GM18520 (cell line): ENCODE data around the gene F10.
"Not testable (repeated sequence)": the region's sequence is repeated elsewhere in the genome, so short reads cannot be mapped to it uniquely, and the experiment has no call there.

Experiments
- ATAC-seq: cut with Tn5 transposase; IDR thresholded peaks from one replicate; pipeline ENCODE4 v1.9.1; 2021; ENCODE audit not compliant: unreplicated experiment

Gene F10

DNA sequence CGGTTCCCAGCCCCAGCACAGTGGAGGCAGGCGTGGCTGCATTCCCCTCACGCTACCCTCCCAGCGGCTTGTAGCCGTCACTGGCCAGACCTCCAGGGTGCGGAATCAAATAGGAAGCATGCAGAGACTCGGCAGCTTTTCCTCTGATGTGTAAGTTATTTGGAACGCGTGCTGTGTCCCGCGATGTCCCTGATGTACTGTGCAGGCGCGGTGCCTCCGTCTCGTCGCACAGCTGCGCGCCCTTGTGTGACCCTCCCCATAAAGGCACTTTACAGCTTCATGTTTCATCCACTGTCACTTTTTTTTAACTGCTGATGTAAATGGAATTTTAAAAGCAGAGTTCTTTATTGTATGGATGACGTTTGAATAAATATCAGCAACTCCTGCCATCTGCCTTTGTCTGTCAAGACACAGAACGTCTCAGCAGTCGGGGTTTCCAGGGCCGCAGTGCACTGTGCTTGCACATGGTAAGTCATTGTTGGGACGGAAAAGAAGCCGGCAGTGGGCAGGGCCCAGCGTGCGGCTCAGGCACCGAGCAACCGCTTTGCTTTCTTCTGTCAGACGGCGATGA, 24.4 kb upstream of the F10 start:
- ATAC-seq = no peak

DNA sequence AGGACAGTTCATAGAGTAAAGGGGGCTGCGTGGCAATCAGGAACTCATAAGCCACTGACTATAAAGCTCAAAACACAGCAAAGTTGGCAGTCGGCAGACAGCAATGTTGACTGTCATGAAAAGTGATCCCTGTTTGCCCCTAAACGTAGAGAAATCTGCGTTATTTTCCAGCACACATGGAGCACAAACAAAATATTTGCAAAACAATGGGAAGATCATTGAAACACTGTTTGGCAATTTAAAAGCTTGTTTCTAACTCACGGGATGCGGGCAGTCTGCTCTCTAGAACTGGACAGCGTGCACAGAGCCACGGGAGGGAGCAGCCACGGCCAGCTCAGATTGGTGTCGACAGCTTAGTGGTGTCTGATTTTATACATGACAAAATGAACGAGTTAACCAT, 23.5 kb upstream of the F10 start:
- ATAC-seq = no peak

GRCh38 chr13:113102302-113102701, 20.3 kb upstream of the F10 start:
- ATAC-seq = not testable (repeated sequence)

DNA sequence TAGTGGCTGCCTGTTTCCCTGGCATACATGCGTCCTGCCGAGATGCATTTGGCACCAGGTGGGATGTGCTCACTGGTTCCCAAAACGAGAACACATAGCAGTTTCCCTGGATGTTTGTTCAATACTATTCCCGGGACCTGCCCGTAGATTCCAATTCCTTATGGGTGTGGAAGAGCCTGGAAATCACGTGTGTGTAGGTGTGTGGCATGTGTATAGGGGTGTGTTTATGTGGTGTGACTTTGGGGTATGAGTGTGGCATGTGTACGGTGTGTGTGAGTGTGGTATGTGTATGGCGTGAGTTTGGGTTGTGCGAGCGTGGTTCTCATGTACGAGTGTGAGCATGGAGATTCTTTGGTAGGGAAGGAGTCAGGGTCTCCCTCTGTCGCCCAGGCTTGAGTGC, 19.9 kb upstream of the F10 start:
- no peak for ATAC-seq

GRCh38 chr13:113103646-113104045, 19.0 kb upstream of the F10 start:
- no peak for ATAC-seq

GRCh38 chr13:113105032-113105920, 17.3 kb upstream of the F10 start, which contains the start of gene F7:
TSS of gene F7 (plus strand) at chr13:113105791. CDS start at chr13:113105842, 51 bp downstream.
- ATAC-seq = no peak

DNA sequence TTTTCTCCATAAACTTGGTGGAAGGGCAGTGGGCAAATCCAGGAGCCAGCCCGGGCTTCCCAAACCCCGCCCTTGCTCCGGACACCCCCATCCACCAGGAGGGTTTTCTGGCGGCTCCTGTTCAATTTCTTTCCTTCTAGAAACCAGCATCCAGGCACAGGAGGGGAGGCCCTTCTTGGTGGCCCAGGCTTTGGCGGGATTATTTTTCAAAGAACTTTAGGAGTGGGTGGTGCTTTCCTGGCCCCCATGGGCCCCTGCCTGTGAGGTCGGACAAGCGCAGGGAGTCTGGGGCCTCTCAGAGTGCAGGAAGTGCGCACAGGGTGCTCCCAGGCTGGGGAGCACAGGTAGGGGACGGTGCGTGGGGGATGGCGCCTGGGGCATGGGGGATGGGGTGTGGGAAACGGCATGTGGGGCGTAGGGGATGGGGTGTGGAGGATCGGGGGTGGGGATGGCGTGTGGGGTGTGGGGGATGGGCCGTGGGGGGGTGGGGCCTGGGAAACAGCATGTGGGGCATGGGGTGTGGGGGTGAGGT, 16.6 kb upstream of the F10 start:
- ATAC-seq = no peak

GRCh38 chr13:113106711-113107351, 15.8 kb upstream of the F10 start:
- ATAC-seq = no peak

- ATAC-seq = not testable (repeated sequence)
Measured at GRCh38 chr13:113108521-113108920, 14.1 kb upstream of the F10 start.

DNA sequence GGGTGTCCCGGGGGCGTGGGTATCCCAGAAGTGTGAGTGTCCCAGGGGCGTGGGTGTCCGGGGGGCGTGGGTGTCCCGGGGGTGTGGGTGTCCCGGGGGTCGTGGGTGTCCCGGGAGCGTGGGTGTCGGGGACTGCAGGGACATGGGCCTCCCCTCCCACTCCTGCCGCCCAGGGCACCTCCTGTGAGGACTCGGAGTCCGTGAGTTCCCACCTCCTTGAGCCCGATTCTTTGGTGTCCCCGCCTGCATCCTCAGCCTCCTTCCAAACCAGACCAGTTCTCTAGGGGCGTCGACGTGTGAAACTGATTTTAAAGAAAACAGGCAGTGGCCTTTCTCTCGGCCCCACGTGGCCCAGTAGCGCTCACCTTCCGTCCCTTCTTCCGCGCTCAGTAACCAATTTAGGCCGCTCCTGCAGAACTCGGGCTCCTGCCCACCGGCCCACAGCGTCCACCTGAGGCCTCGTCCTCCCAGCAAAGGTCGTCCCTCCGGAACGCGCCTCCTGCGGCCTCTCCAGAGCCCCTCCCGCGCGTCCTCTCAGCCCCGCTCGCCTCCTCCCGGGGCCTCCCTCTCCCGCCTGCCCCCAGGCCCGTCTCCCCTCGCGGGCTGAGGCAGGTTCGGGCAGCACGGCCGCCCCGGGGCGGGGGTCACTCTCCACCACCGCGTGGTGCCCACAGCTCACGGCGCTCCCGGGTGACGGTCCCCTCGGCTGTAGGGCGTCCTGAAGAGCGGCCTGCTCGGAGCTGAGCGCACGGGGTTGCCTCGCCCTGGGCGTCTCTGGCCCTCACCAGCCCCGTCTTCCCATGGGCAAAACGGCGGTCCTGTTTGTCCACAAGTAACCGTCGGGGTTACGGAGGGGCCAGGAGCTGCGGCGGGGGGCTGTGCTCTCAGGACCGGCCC, 13.2 kb upstream of the F10 start:
- ATAC-seq = no peak

- no peak for ATAC-seq
Measured at GRCh38 chr13:113110048-113110851, 12.3 kb upstream of the F10 start.

DNA sequence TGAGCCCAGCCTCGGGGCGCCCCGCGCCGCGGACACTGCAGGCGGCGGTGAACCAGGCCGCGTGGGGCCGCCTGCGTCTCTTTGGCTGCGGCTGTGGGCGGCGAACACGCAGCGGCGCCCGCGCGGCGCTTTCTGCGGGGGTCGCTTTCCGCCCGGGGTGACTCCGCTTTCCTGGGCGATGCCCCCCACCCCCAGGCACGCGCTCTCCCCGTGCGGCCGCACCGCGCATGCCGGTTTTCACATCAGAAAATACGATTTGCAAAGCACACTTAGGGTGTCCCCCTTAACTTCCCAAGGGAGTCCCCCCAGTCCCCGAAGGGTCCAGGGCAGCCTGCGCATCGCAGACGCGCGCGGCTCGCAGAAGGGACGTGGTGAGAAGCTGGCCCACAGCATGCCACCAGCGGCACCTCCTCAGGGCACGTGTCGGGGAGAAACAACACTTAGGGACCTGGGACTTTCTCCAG, 11.7 kb upstream of the F10 start:
- no peak for ATAC-seq

- not testable (repeated sequence) for ATAC-seq
Measured at GRCh38 chr13:113111821-113112220, 10.8 kb upstream of the F10 start.

DNA sequence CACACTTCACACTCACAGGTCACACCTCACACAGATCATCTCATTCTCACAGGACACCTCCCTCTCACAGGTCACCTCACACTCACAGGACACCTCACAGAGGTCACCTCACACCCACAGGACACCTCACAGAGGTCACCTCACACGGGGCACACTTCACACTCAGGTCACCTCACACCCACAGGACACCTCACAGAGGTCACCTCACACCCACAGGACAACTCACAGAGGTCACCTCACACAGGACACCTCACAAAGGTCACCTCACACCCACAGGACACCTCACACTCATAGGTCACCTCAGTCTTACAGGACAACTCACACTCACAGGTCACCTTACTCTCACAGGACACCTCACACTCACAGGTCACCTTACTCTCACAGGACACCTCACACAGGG, 10.1 kb upstream of the F10 start:
- not testable (repeated sequence) for ATAC-seq

- ATAC-seq = no peak
Measured at GRCh38 chr13:113112893-113113845, 9.4 kb upstream of the F10 start.

DNA sequence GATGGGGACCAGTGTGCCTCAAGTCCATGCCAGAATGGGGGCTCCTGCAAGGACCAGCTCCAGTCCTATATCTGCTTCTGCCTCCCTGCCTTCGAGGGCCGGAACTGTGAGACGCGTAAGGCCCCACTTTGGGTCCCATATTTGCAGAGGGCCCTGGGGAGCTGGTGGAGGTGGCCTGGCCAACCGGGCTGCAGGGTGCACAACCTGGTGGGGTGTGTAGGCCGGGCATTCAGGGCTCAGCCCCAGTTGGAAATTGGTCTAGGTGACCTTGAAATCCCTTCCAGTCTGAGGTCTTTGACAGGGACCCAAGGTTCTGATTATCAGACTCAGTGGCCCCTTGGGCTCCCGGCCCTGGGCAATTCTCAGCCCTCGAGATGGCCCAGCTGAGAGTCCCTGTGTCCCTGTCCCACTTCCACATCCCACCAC, 8.7 kb upstream of the F10 start:
- no peak for ATAC-seq

GRCh38 chr13:113114511-113115362, 7.9 kb upstream of the F10 start:
- ATAC-seq = no peak
